Dedifferentiated amniotic fluid mesenchymal stem cell (primary cell): ENCODE results near the gene PRPSAP1.
"Not testable (repeated sequence)": the region's sequence is repeated elsewhere in the genome, so short reads cannot be mapped to it uniquely, and the experiment has no call there.

Experiments used
- DNase-seq: peaks from one replicate; pipeline ENCODE4 v3.0.0-alpha.2; 2016; ENCODE audit errors: extremely low spot score

Gene PRPSAP1

DNA sequence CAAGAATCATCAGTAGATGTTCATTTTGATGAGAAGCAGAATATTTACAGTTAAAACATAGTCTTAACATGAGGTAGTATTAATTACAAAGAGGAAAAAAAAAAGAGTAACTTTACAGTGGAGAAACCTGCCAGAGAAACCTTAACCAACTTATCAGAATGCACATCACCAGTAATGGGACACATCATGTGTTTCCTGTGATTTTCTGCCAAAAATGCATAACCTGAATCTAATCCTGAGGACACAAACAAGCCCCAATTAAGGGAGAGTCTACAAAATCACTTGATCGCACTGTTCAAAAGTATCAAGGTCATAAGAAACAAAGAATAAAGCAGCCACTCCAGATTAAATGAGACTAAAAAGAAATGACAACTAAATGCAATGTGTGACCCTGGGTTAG lies 27.4 kb downstream of the PRPSAP1 start:
- no peak for DNase-seq

GRCh38 chr17:76318586-76318985 lies 35.1 kb downstream of the PRPSAP1 start:
- no peak for DNase-seq

DNA sequence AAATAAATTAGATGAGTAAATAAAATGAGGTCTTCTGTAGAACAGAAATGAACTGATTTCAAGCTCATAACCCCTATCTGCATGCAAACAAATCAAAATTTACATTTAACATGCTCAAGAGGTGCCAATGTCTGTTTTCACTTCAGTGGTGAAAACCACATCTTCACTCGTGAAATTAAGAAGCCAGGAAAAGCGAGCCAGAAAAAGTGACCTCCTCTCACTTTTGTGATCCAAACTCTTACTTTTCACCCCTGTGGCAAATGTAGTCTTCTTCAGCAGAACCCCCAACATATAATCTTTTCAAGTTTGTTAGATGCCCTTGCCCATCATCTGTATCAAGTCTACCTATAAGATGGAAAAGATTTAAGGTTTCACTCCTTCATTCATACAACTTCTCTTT lies 36.2 kb downstream of the PRPSAP1 start:
- DNase-seq = no peak

GRCh38 chr17:76314392-76315227 lies 39.1 kb downstream of the PRPSAP1 start:
- DNase-seq = no peak

DNA sequence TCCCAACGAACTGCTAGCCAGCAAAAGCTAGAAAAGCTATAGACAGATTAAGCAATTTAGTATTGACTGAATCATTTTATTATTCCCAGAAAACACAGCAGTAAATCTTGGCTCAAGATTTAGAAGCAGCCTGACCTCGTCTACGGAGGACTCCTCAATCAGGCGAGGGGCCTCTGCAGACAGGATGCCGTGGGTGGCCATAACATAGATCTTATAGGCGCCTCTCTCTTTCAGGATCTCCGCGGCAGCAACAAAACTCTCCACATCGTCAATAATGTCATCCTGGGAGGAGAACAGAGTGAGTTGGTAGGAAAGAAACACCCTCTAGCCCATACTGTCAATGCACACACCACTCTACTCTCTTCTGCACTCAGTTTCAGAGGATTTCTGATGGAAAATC lies 41.0 kb downstream of the PRPSAP1 start:
- DNase-seq = no peak

GRCh38 chr17:76309461-76309860 lies 44.3 kb downstream of the PRPSAP1 start:
- DNase-seq = no peak

GRCh38 chr17:76307966-76308338 lies 45.8 kb downstream of the PRPSAP1 start, which contains the start of gene QRICH2:
TSS of gene QRICH2 (minus strand) at chr17:76308276. CDS start at chr17:76307998, 278 bp downstream.
- no peak for DNase-seq

GRCh38 chr17:76307299-76307965 lies 46.3 kb downstream of the PRPSAP1 start:
- DNase-seq = no peak

GRCh38 chr17:76305135-76305454 lies 48.6 kb downstream of the PRPSAP1 start:
- DNase-seq = not testable (repeated sequence)

GRCh38 chr17:76304226-76305134 lies 49.2 kb downstream of the PRPSAP1 start:
- no peak for DNase-seq

DNA sequence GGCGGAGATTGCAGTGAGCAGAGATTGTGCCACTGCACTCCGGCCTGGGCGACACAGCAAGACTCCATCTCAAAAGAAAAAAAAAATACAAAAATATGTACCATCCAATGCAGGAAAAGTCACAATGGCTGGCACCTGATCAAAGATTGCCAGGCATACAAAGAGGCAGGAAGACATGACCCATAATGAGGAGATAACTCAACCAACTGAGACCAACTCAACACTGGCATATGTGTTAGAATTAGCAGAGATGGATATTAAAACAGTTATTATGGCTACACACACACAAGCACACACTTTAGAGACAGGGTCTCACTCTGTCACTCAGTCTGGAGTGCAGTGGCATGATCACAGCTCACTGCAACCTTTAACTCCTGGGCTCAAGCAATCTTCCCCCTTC lies 56.3 kb downstream of the PRPSAP1 start:
- no peak for DNase-seq

- DNase-seq = no peak
Observed at GRCh38 chr17:76296889-76297288, 56.8 kb downstream of the PRPSAP1 start.

DNA sequence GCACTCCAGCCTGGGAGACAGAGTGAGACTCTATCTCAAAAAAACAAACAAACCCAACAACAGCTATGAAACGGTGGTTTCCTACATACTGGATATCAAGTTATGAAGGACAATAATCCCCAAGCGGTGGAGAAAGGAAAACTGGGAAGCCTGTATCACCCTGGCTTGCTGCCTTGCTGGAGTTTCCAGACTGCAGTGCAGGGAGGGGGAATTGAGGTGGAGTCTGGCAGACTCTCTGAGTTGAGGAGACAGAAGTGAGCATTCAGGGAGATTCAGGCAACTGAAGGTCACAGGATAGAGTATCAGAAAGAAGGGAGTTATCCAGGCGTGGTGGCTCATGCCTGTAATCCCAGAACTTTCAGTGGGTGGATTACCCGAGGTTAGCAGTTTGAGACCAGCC lies 57.5 kb downstream of the PRPSAP1 start:
- no peak for DNase-seq

DNA sequence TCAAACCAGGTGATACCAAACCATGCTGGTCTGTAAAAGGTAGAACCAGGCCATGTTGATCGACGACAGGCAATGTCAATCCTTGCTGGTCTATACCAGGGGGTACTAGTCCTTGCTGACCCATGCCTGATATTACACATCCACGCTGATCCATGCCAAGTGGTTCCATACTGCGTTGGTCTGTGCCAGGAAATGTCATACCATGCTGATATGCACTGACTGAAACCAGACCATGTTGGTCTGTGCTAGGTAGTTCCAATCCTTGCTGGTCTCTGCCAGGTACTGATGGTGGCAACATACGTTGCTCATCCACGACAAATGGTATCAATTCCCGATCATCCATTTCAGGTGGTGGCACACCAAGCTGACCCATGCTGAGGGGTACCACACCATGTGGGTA lies 60.6 kb downstream of the PRPSAP1 start:
- DNase-seq = no peak

- no peak for DNase-seq
Observed at GRCh38 chr17:76292567-76292966, 61.1 kb downstream of the PRPSAP1 start.

DNA sequence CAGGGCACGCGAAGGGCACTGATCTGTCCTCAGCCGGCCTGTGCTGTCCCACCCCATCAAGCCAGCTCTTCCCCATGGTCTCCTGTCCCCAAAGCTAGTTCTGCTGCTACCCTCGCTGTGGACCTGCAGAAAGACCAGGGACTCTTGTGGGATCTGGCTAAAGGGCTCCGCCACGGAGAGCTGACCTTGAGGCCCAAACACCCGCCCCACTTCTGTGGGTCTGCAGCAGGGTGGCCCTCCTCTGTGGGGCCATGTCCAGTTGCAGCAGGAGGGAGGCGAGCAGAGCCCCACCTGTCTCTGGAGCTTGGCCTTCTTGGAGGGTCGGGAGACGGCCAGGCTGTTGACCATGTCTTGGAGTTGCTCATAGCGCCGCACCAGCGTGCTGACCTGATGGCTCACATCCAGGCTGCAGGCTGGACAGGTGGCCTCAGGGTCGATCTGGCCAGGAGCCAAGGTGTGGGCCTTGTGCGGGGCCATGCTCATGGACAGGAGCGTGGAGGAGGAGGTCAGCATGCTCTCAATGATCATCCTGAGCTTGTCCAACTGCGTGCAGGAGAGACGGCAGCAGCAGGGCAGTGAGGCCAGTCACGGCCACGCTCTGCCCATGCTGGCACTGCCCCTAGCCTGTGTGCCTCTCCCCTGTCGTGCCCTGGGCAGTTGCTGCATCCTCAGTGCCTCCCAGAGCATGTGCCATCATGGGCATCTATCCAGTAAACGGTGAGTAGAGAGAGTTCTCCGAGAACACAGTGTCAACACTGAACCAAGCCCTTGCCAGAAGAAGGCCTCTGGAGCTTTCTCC lies 71.9 kb downstream of the PRPSAP1 start:
- no peak for DNase-seq

- DNase-seq = no peak
Observed at GRCh38 chr17:76280650-76281049, 73.1 kb downstream of the PRPSAP1 start.

- no peak for DNase-seq
Observed at GRCh38 chr17:76279742-76280287, 73.9 kb downstream of the PRPSAP1 start.

DNA sequence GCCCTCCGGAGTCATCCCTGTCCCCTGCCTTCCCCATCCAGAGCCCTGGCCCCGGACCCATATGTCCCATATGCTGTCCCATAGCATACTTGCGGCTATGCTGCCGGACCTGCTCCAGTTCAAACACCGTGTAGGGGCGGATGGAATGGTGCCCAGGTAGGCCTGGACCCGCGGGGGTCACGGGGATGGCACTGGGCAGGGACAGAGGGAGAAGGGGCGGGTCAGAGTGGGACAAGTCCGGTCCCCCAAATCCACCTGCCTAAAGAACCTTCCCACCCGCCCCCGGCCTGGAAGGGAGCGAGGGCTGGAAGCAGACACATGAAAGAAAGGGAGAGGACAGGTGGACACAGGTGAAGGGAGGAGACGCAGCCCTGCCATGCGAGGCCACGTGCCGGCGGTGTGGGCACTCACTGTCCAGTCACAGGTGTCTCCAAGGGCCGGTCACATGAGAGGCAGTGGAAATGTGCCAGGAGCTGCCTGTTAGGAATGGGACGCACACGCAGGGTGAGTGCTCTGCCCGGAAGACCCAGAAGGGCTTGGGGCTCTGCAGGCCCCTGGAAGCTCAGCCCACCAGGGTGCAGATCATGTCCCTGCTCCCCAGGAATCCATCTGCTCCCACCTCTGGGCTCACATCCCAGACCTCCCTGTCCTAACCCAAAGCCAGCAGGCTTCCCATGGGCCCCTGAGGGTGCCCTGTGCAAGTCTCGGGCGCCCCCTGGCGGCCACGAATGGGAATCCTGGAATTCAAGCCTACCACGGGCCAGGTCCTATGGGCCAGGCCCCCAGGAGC lies 74.6 kb downstream of the PRPSAP1 start:
- peak; percentile 57 for DNase-seq

- DNase-seq = no peak
Observed at GRCh38 chr17:76278268-76278908, 75.3 kb downstream of the PRPSAP1 start.
